WTC11 (cell line): ENCODE results near the gene CHRM1. TPM values are rescaled to one million over a fixed set of nuclear protein-coding genes. Genes with fewer than 3 reads are reported as not detected.

Experiments
- ARID4B ChIP-seq: sonication (generic); formaldehyde crosslinking; IDR thresholded peaks from 2 replicates; pipeline ENCODE4 v1.8.0; 2023; ENCODE audit warnings: missing genetic modification reagents, mild to moderate bottlenecking, borderline replicate concordance
- ATF3 ChIP-seq: sonication (generic); formaldehyde crosslinking; conservative IDR thresholded peaks from 2 replicates; pipeline ENCODE4 v1.8.1; 2022; ENCODE audit warnings: mild to moderate bottlenecking, missing genetic modification reagents
- CDX4 ChIP-seq: fragments of 250-450 bp; sonication (Bioruptor Pico); IDR thresholded peaks from 2 replicates; pipeline ENCODE4 v1.9.0; 2021; ENCODE audit warnings: moderate library complexity, mild to moderate bottlenecking, inconsistent platforms, borderline replicate concordance
- CREB1 ChIP-seq: sonication (generic); formaldehyde crosslinking; IDR thresholded peaks from 2 replicates; pipeline ENCODE4 v1.8.0; 2023; ENCODE audit warnings: mild to moderate bottlenecking, missing genetic modification reagents
- ELF4 ChIP-seq: sonication (generic); formaldehyde crosslinking; IDR thresholded peaks from 2 replicates; pipeline ENCODE4 v1.8.1; 2022; ENCODE audit warnings: low read depth, mild to moderate bottlenecking, moderate library complexity, missing genetic modification reagents
- EMX1 ChIP-seq: fragments of 250-450 bp; sonication (Bioruptor Pico); IDR thresholded peaks from 2 replicates; pipeline ENCODE4 v1.8.0; 2021; ENCODE audit warnings: mild to moderate bottlenecking
- FOXP1 ChIP-seq: sonication (generic); formaldehyde crosslinking; IDR thresholded peaks from 2 replicates; pipeline ENCODE4 v1.8.0; 2022; ENCODE audit warnings: missing genetic modification reagents, mild to moderate bottlenecking, moderate library complexity, borderline replicate concordance
- GABPB1 ChIP-seq: sonication (generic); formaldehyde crosslinking; IDR thresholded peaks from 2 replicates; pipeline ENCODE4 v1.8.1; 2023; ENCODE audit warnings: mild to moderate bottlenecking, missing genetic modification reagents
- NFE2L1 ChIP-seq: sonication (generic); formaldehyde crosslinking; IDR thresholded peaks from 2 replicates; pipeline ENCODE4 v1.8.1; 2023; ENCODE audit warnings: missing genetic modification reagents
- NR3C1 ChIP-seq: sonication (generic); formaldehyde crosslinking; conservative IDR thresholded peaks from 2 replicates; pipeline ENCODE4 v1.8.1; 2023; ENCODE audit warnings: low read depth, mild to moderate bottlenecking, missing genetic modification reagents
- SMAD4 ChIP-seq: sonication (generic); formaldehyde crosslinking; IDR thresholded peaks from 2 replicates; pipeline ENCODE4 v1.8.0; 2022; ENCODE audit warnings: mild to moderate bottlenecking, missing genetic modification reagents
- TEAD1 ChIP-seq: sonication (generic); formaldehyde crosslinking; IDR thresholded peaks from 2 replicates; pipeline ENCODE4 v1.8.0; 2022; ENCODE audit warnings: mild to moderate bottlenecking, missing genetic modification reagents
- TEAD4 ChIP-seq: sonication (generic); formaldehyde crosslinking; IDR thresholded peaks from 2 replicates; pipeline ENCODE4 v1.8.0; 2022; ENCODE audit warnings: mild to moderate bottlenecking, missing genetic modification reagents
- ZBTB21 ChIP-seq: sonication (generic); formaldehyde crosslinking; IDR thresholded peaks from 2 replicates; pipeline ENCODE4 v1.8.1; 2023; ENCODE audit warnings: mild to moderate bottlenecking, missing genetic modification reagents, borderline replicate concordance
- ZNF281 ChIP-seq: sonication (generic); formaldehyde crosslinking; IDR thresholded peaks from 2 replicates; pipeline ENCODE4 v1.8.0; 2023; ENCODE audit warnings: mild to moderate bottlenecking, missing genetic modification reagents
- ZNF425 ChIP-seq: fragments of 250-450 bp; sonication (Bioruptor Pico); conservative IDR thresholded peaks from 2 replicates; pipeline ENCODE4 v1.9.0; 2021; ENCODE audit warnings: mild to moderate bottlenecking
- total RNA-seq: library from RNA; stranded (reverse); gene quantifications from 3 replicates; pipeline ENCODE4 v1.2.3, GENCODE V29; 2021
- TF ChIP-seq, protein P1 (sequence below): sonication (generic); formaldehyde crosslinking; IDR thresholded peaks from 2 replicates; pipeline ENCODE4 v1.8.0; 2023; ENCODE audit warnings: missing genetic modification reagents
- TF ChIP-seq, protein P2 (sequence below): fragments of 250-450 bp; sonication (Bioruptor Pico); IDR thresholded peaks from 2 replicates; pipeline ENCODE4 v1.9.0; 2021; ENCODE audit warnings: mild to moderate bottlenecking
- TF ChIP-seq, protein P3 (sequence below): sonication (generic); formaldehyde crosslinking; IDR thresholded peaks from 2 replicates; pipeline ENCODE4 v1.8.1; 2022; ENCODE audit warnings: mild to moderate bottlenecking, missing genetic modification reagents, moderate library complexity, borderline replicate concordance
- TF ChIP-seq, protein P4 (sequence below): sonication (generic); formaldehyde crosslinking; IDR thresholded peaks from 2 replicates; pipeline ENCODE4 v1.8.0; 2022; ENCODE audit warnings: missing genetic modification reagents

The CHRM1 gene
- total RNA-seq, 1 experiment from 2014 or later, result not detected

DNA sequence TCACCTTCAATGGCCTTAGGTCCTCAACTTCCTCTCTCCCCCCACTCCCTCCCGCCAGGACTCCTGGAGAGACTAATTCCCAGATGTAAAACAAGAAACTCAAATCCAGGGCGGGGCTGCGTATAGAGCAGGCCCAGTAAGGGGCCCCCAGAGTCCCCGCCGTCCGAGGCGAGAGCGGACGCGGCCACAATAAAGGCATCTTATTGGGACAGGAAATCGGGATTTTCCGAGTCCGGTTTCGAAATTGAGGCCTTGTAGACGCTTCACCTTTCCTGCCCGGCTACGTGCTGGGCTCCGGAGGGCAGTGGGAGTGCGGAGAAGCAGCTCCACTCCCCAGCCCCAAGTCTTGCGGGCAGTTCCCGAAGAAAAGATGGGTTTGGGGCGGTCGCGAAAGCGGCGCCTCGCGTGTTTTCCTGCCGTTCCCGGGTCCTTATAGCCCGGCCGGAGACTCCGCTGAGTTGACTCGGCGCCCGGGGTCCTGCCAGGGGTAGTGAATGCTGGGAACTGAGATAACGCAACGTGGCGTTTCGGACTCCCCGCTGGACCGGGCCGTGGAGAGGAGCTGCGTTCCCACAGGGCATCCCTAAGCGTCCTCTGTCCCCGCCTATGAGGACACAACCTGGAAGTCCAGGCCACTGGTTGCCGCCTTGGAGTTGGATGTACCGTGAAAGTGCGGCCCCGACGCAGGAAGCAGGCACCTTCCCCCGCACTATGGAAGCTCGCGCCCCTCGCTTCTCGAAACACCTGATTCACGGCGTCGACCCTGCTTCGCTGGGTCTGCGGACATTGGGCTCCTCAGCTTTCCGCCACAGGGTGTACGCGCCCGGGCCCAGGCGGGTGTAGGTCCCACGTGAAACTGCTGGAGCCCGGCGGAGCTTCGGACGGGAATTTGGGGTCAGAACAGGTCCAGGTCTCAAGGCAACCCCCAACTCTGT, 4.8 kb upstream of the CHRM1 start (continued):
- TF ChIP-seq ZNF425 (CRISPR knock-in tag) (no peak), CDX4 (CRISPR knock-in tag) (no peak), ZNF281 (CRISPR knock-in tag) (no peak), SMAD4 (CRISPR knock-in tag) (no peak), ELF4 (CRISPR knock-in tag) (no peak), EMX1 (no peak), TEAD4 (CRISPR knock-in tag) (no peak), CREB1 (no peak), ZBTB21 (no peak), GABPB1 (CRISPR knock-in tag) (no peak), TEAD1 (no peak), FOXP1 (CRISPR knock-in tag) (0 out of 2 replicates have a peak, but pooled peaks have one; percentile 11), ATF3 (CRISPR knock-in tag) (no peak), NFE2L1 (CRISPR knock-in tag) (no peak), ARID4B (no peak), NR3C1 (CRISPR knock-in tag) (no peak)
- TF ChIP-seq, protein P1, sequence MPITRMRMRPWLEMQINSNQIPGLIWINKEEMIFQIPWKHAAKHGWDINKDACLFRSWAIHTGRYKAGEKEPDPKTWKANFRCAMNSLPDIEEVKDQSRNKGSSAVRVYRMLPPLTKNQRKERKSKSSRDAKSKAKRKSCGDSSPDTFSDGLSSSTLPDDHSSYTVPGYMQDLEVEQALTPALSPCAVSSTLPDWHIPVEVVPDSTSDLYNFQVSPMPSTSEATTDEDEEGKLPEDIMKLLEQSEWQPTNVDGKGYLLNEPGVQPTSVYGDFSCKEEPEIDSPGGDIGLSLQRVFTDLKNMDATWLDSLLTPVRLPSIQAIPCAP (CRISPR knock-in tag), result no peak
- TF ChIP-seq, protein P2, sequence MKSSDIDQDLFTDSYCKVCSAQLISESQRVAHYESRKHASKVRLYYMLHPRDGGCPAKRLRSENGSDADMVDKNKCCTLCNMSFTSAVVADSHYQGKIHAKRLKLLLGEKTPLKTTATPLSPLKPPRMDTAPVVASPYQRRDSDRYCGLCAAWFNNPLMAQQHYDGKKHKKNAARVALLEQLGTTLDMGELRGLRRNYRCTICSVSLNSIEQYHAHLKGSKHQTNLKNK, result no peak
- TF ChIP-seq, protein P3, sequence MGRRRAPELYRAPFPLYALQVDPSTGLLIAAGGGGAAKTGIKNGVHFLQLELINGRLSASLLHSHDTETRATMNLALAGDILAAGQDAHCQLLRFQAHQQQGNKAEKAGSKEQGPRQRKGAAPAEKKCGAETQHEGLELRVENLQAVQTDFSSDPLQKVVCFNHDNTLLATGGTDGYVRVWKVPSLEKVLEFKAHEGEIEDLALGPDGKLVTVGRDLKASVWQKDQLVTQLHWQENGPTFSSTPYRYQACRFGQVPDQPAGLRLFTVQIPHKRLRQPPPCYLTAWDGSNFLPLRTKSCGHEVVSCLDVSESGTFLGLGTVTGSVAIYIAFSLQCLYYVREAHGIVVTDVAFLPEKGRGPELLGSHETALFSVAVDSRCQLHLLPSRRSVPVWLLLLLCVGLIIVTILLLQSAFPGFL (CRISPR knock-in tag), result no peak
- TF ChIP-seq, protein P4, sequence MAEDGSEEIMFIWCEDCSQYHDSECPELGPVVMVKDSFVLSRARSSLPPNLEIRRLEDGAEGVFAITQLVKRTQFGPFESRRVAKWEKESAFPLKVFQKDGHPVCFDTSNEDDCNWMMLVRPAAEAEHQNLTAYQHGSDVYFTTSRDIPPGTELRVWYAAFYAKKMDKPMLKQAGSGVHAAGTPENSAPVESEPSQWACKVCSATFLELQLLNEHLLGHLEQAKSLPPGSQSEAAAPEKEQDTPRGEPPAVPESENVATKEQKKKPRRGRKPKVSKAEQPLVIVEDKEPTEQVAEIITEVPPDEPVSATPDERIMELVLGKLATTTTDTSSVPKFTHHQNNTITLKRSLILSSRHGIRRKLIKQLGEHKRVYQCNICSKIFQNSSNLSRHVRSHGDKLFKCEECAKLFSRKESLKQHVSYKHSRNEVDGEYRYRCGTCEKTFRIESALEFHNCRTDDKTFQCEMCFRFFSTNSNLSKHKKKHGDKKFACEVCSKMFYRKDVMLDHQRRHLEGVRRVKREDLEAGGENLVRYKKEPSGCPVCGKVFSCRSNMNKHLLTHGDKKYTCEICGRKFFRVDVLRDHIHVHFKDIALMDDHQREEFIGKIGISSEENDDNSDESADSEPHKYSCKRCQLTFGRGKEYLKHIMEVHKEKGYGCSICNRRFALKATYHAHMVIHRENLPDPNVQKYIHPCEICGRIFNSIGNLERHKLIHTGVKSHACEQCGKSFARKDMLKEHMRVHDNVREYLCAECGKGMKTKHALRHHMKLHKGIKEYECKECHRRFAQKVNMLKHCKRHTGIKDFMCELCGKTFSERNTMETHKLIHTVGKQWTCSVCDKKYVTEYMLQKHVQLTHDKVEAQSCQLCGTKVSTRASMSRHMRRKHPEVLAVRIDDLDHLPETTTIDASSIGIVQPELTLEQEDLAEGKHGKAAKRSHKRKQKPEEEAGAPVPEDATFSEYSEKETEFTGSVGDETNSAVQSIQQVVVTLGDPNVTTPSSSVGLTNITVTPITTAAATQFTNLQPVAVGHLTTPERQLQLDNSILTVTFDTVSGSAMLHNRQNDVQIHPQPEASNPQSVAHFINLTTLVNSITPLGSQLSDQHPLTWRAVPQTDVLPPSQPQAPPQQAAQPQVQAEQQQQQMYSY (CRISPR knock-in tag), result no peak
